GM12801 (cell line): ENCODE results near the gene TEX53.

Experiments used
- TF ChIP-seq, protein P1 (sequence below): IDR thresholded peaks from one replicate; pipeline ENCODE4 v1.5.1; 2011; ENCODE audit warnings: control low read depth; ENCODE audit not compliant: insufficient read length; ENCODE audit errors: extremely low read depth

TEX53 gene

DNA sequence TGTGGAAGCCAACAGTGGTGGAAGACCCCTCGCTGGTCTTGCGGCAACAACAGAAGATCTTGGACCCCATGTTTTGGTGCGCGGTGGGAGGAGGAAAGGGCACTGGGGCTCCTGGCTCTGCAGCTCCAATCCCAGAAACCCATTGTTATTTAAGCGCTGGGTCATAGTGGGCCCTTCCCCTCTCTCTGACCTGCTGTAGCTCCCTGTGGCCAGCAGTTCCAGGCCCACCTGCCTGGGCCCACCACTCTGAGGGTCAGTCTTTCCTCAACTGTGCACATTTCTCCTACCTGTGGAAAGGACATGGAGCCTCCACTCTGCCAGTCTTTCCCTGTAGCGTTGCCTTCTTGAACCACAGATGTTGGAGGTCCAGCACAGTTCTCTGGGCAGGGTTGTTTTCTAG lies at the start of gene TEX53:
TSS of gene TEX53 (minus strand) at position 101 of the 400 bp plus-strand sequence. CDS start at position 70, 31 bp downstream.
- TF ChIP-seq, protein P1, sequence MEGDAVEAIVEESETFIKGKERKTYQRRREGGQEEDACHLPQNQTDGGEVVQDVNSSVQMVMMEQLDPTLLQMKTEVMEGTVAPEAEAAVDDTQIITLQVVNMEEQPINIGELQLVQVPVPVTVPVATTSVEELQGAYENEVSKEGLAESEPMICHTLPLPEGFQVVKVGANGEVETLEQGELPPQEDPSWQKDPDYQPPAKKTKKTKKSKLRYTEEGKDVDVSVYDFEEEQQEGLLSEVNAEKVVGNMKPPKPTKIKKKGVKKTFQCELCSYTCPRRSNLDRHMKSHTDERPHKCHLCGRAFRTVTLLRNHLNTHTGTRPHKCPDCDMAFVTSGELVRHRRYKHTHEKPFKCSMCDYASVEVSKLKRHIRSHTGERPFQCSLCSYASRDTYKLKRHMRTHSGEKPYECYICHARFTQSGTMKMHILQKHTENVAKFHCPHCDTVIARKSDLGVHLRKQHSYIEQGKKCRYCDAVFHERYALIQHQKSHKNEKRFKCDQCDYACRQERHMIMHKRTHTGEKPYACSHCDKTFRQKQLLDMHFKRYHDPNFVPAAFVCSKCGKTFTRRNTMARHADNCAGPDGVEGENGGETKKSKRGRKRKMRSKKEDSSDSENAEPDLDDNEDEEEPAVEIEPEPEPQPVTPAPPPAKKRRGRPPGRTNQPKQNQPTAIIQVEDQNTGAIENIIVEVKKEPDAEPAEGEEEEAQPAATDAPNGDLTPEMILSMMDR: no peak

- TF ChIP-seq, protein P1: no peak
Measured at GRCh38 chr9:114706711-114707110, 49.1 kb upstream of the TEX53 start.

DNA sequence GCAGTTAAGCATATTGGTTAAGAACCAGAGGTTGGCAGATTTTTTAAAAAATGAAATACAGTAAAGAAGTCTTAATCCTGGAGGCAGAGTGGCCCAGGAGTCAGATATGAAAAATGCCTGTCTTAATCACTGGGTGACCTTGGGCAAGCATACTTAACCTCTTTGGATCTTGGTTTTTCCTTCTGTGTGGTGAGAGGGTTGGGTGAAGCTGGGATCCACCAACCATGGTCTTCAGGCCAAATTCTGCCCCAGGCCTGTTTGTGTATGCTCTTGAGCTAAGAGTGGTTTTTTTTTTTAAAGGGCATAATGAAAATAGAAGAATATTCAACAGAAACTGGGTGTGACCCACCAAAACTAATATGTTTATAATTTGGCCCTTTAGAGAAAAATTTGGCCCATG lies 44.4 kb upstream of the TEX53 start:
- TF ChIP-seq, protein P1: no peak

- TF ChIP-seq, protein P1: no peak
Measured at GRCh38 chr9:114697951-114698351, 40.3 kb upstream of the TEX53 start.

DNA sequence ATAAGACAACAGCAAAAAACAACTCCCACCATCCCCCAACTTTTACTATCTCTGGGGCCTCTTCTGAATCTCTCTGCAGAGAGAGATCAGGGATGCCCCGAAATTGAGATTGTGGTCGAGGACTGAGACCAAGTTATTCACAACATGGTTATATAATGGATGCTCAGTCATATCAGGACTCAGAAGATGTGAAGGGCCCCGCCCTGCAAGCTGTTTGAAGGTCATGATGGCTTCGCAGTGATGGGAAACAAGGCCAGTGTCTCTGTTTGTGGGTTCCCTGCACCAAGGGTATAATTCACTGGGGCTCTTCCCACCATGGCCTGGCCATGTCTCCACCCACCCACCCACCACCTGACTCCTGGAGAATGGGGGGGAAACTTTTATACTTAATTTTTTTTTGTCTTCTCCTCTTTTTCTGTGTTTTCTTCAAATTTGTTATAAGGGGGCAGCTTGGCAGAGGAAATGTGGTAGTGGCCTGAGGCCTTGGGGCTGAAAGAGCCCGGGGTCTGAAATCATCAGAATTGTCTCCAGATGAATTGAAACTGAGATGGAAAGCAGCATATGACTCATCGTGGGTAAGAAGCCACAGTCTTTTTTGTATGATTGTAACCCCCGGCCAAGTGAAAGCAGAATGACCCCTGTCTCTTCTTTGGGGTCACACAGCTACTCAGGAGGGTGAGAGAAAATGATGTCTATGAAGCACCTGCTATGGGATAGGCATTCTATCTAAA lies 39.4 kb upstream of the TEX53 start:
- TF ChIP-seq, protein P1: no peak

- TF ChIP-seq, protein P1: no peak
Measured at GRCh38 chr9:114695948-114696347, 38.3 kb upstream of the TEX53 start.

DNA sequence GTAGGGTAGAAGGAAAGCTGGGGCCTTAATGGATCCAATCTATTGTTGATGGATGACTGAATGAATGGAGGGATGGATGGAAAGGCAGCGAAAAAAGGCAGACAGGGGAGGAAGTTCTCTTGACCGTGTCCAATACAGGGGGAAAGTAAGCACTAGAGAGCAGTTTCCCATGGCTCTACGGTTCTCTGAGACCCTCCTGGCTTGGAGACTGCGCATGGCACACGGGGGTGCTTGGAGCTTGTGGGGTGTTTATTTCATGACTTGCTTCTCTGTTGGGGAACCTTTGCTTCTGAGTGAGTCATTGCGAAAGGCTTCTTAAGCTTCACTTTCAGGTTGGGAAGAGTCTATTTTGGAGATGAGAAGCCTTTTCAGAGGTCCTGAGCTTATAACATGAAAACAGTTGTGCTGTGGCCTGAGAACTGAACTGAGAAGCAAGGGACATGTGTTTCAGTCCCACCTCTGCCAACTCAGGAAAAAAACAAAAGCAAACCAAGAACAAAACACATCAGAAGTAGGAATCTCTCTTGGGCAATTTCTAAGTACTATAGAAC lies 37.2 kb upstream of the TEX53 start:
- TF ChIP-seq, protein P1: no peak
